ENCODE data around the gene HIRA. TPM values are rescaled to one million over a fixed set of nuclear protein-coding genes. Genes with fewer than 3 reads are reported as not detected.
"Not testable (repeated sequence)": the region's sequence is repeated elsewhere in the genome, so short reads cannot be mapped to it uniquely, and the experiment has no call there.

HIRA gene
- total RNA-seq, 2 experiments from 2014 or later: 52.0 to 52.8 TPM

- Mint-ChIP-seq H3K27ac (peak overlapping the region; percentile 82), H3K4me1 (peaks cover 37% of the 10 kb centered on the region), H3K36me3 (ENCODE audit: low read depth) (peaks cover 42% of the 10 kb centered on the region), H3K9me3 (no peaks in the 10 kb centered on the region), H3K27me3 (no peaks in the 10 kb centered on the region), H3K4me3 (peak overlapping the region; percentile 80)
- CTCF ChIA-PET: interaction anchor here (1.4 kb wide), 1 partner anchor 29 kb away, joined by 4 read pairs; no protein-coding TSS in a partner anchor
- peak; percentile 33 for DNase-seq
- POLR2A ChIA-PET: interaction anchor here (1.0 to 6.6 kb wide), 7 partner anchors 10 to 150 kb away, joined by 3 to 113 read pairs (median 9); partner anchors contain the start of genes CDC45, HIRA, MRPL40 and UFD1
These were observed 16.6 kb upstream of the HIRA start for GRCh38 chr22:19448076-19448607.

- Mint-ChIP-seq H3K4me1 (peaks cover 37% of the 10 kb centered on the region), H3K27ac (peak within 1 kb of the TSS; percentile 82), H3K36me3 (ENCODE audit: low read depth) (peaks cover 39% of the 10 kb centered on the region), H3K27me3 (no peaks in the 10 kb centered on the region), H3K4me3 (peak within 1 kb of the TSS; percentile 80), H3K9me3 (no peaks in the 10 kb centered on the region)
- CTCF ChIA-PET: interaction anchor here (0.7 to 1.4 kb wide), 4 partner anchors 15 to 268 kb away, joined by 3 to 4 read pairs (median 3); no protein-coding TSS in a partner anchor
- POLR2A ChIA-PET: interaction anchor here (0.6 to 6.6 kb wide), 15 partner anchors 10 to 325 kb away, joined by 3 to 113 read pairs (median 4); partner anchors contain the start of genes CDC45, DGCR2, ESS2 and HIRA
- peak; percentile 91 for DNase-seq
These were observed 16.0 kb upstream of the HIRA start, which contains the start of gene C22orf39 for GRCh38 chr22:19447330-19448075. C22orf39 (minus strand) TSS chr22:19447711; CDS start chr22:19447688, 23 bp downstream.

GRCh38 chr22:19446603-19447329, 15.2 kb upstream of the HIRA start:
- Mint-ChIP-seq H3K4me3 (peak overlapping the region; percentile 80), H3K4me1 (peaks cover 37% of the 10 kb centered on the region), H3K36me3 (ENCODE audit: low read depth) (peaks cover 39% of the 10 kb centered on the region), H3K27ac (peak overlapping the region; percentile 70), H3K27me3 (no peaks in the 10 kb centered on the region), H3K9me3 (no peaks in the 10 kb centered on the region)
- ChIA-PET CTCF (interaction anchor here (0.7 to 1.2 kb wide), 3 partner anchors 16 to 268 kb away, joined by 3 read pairs; no protein-coding TSS in a partner anchor), POLR2A (interaction anchor here (0.6 to 6.6 kb wide), 14 partner anchors 10 to 324 kb away, joined by 3 to 113 read pairs (median 4); partner anchors contain the start of genes CDC45, DGCR2, HIRA and MRPL40)
- no peak for DNase-seq

GRCh38 chr22:19445279-19445982, 13.9 kb upstream of the HIRA start:
- H3K4me3 Mint-ChIP-seq: peak overlapping the region; percentile 42
- H3K36me3 Mint-ChIP-seq (ENCODE audit: low read depth): peaks cover 37% of the 10 kb centered on the region
- H3K4me1 Mint-ChIP-seq: peaks cover 37% of the 10 kb centered on the region
- H3K9me3 Mint-ChIP-seq, H3K27ac Mint-ChIP-seq, H3K27me3 Mint-ChIP-seq, DNase-seq: not testable (repeated sequence)
- ChIA-PET CTCF (interaction anchor here (1.1 to 1.3 kb wide), 4 partner anchors 13 to 185 kb away, joined by 3 to 4 read pairs (median 3); no protein-coding TSS in a partner anchor), POLR2A (interaction anchor here (1.0 to 6.6 kb wide), 5 partner anchors 13 to 184 kb away, joined by 3 to 113 read pairs (median 3); partner anchors contain the start of genes CDC45, HIRA, MRPL40 and UFD1)

GRCh38 chr22:19443544-19444211, 12.1 kb upstream of the HIRA start:
- ChIA-PET CTCF (no interaction called here), POLR2A (interaction anchor here (0.8 to 6.6 kb wide), 4 partner anchors 9 to 35 kb away, joined by 3 to 113 read pairs (median 3); partner anchors contain the start of genes HIRA and MRPL40)
- H3K4me3 Mint-ChIP-seq: no peak overlapping the region
- H3K27ac Mint-ChIP-seq: no peak overlapping the region
- H3K4me1 Mint-ChIP-seq: peaks cover 29% of the 10 kb centered on the region
- no peak for DNase-seq
- H3K27me3 Mint-ChIP-seq: no peaks in the 10 kb centered on the region
- H3K9me3 Mint-ChIP-seq: no peaks in the 10 kb centered on the region
- peaks cover 40% of the 10 kb centered on the region for H3K36me3 Mint-ChIP-seq (ENCODE audit: low read depth)

GRCh38 chr22:19442166-19442565, 10.6 kb upstream of the HIRA start:
- no peak for DNase-seq
- Mint-ChIP-seq H3K4me3 (no peak overlapping the region), H3K9me3 (no peaks in the 10 kb centered on the region), H3K4me1 (peaks cover 22% of the 10 kb centered on the region), H3K36me3 (ENCODE audit: low read depth) (peaks cover 45% of the 10 kb centered on the region), H3K27me3 (no peaks in the 10 kb centered on the region), H3K27ac (no peak overlapping the region)
- CTCF ChIA-PET: no interaction called here
- POLR2A ChIA-PET: interaction anchor here (1.2 to 1.3 kb wide), 2 partner anchors 9 to 11 kb away, joined by 3 read pairs; partner anchors contain the start of gene HIRA

- ChIA-PET POLR2A (interaction anchor here (1.1 to 1.2 kb wide), 2 partner anchors 9 to 15 kb away, joined by 3 read pairs; partner anchors contain the start of gene HIRA), CTCF (no interaction called here)
- peaks cover 40% of the 10 kb centered on the region for H3K36me3 Mint-ChIP-seq (ENCODE audit: low read depth)
- H3K4me1 Mint-ChIP-seq: peaks cover 12% of the 10 kb centered on the region
- no peaks in the 10 kb centered on the region for H3K9me3 Mint-ChIP-seq
- no peaks in the 10 kb centered on the region for H3K27me3 Mint-ChIP-seq
- H3K4me3 Mint-ChIP-seq: no peak overlapping the region
- H3K27ac Mint-ChIP-seq: no peak overlapping the region
- no peak for DNase-seq
These were observed 9.1 kb upstream of the HIRA start for GRCh38 chr22:19440411-19441195.

- POLR2A ChIA-PET: interaction anchor here (0.6 kb wide), 1 partner anchor 9 kb away, joined by 3 read pairs; no protein-coding TSS in a partner anchor
- H3K4me3 Mint-ChIP-seq: no peak overlapping the region
- peaks cover 11% of the 10 kb centered on the region for H3K4me1 Mint-ChIP-seq
- H3K9me3 Mint-ChIP-seq: no peaks in the 10 kb centered on the region
- CTCF ChIA-PET: no interaction called here
- peaks cover 30% of the 10 kb centered on the region for H3K36me3 Mint-ChIP-seq (ENCODE audit: low read depth)
- no peak for DNase-seq
- H3K27ac Mint-ChIP-seq: no peak overlapping the region
- H3K27me3 Mint-ChIP-seq: no peaks in the 10 kb centered on the region
These were observed 6.8 kb upstream of the HIRA start for GRCh38 chr22:19438298-19438697.

- H3K27me3 Mint-ChIP-seq, CTCF ChIA-PET, H3K9me3 Mint-ChIP-seq, H3K4me3 Mint-ChIP-seq, DNase-seq: not testable (repeated sequence)
- peak overlapping the region; percentile 4 for H3K27ac Mint-ChIP-seq
- peaks cover 20% of the 10 kb centered on the region for H3K4me1 Mint-ChIP-seq
- POLR2A ChIA-PET: interaction anchor here (0.6 kb wide), 1 partner anchor 11 kb away, joined by 4 read pairs; the partner anchor contains the start of gene C22orf39
- H3K36me3 Mint-ChIP-seq (ENCODE audit: low read depth): peaks cover 25% of the 10 kb centered on the region
These were observed 5.1 kb upstream of the HIRA start for GRCh38 chr22:19436444-19437161.

- H3K9me3 Mint-ChIP-seq: no peaks in the 10 kb centered on the region
- no peaks in the 10 kb centered on the region for H3K27me3 Mint-ChIP-seq
- CTCF ChIA-PET: no interaction called here
- DNase-seq: no peak
- POLR2A ChIA-PET: interaction anchor here (1.1 to 7.0 kb wide), 4 partner anchors 11 to 67 kb away, joined by 3 to 113 read pairs (median 4); partner anchors contain the start of gene C22orf39
- H3K4me3 Mint-ChIP-seq: no peak overlapping the region
- peaks cover 25% of the 10 kb centered on the region for H3K36me3 Mint-ChIP-seq (ENCODE audit: low read depth)
- H3K27ac Mint-ChIP-seq: no peak overlapping the region
- peaks cover 23% of the 10 kb centered on the region for H3K4me1 Mint-ChIP-seq
These were observed 3.5 kb upstream of the HIRA start for GRCh38 chr22:19434829-19435580.

Measured in activated CD4-positive, alpha-beta memory T cell treated with anti-CD3 and anti-CD28 coated beads, Interleukin-2, amount 10 ng/mL, durations not matched to agents 7 days and 5 days (primary cell).